ENCODE results near the gene UTP4.

UTP4 gene

DNA sequence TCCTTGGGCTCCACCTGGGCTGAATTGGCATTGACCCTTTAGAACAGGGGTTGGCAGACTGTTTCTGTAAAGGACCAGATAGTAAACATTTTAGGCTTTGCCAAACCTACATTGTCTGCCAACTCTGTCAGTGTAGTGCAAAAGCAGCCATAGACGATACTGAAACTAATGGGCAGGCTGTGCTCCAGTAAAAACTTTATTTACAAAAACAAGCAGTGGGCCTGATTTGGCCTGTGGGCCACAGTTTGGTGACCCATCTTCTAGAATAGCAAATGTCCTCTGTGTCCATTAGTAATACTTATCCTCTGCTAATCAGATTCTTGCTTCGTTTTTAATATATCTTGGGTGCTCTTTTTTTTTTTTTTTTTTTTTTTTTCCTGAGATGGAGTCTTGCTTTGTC is 6.2 kb downstream of the UTP4 start:
- TF ChIP-seq REST (IDR thresholded peaks at IDR 0.05; ENCODE audit: low read depth) (no peak), TEAD4 (IDR thresholded peaks at IDR 0.05) (no peak), NFIC (IDR thresholded peaks at IDR 0.05) (no peak), TAF1 (IDR thresholded peaks at IDR 0.05; ENCODE audit: low read depth) (no peak), FOXM1 (IDR thresholded peaks at IDR 0.05; ENCODE audit: borderline replicate concordance, low read depth) (no peak), CREB1 (IDR thresholded peaks at IDR 0.05; ENCODE audit: low read depth) (no peak), YY1 (IDR thresholded peaks at IDR 0.05; ENCODE audit: low read depth) (no peak), ZBTB7A (IDR thresholded peaks at IDR 0.05; ENCODE audit: low read depth) (no peak), RAD21 (IDR thresholded peaks at IDR 0.05; ENCODE audit: low read depth) (no peak), EP300 (IDR thresholded peaks at IDR 0.05; ENCODE audit: borderline replicate concordance) (no peak), EGR1 (IDR thresholded peaks at IDR 0.05) (no peak), TCF12 (IDR thresholded peaks at IDR 0.05; ENCODE audit: low read depth) (no peak), CEBPB (IDR thresholded peaks at IDR 0.05) (no peak)
- TF ChIP-seq, protein P1, sequence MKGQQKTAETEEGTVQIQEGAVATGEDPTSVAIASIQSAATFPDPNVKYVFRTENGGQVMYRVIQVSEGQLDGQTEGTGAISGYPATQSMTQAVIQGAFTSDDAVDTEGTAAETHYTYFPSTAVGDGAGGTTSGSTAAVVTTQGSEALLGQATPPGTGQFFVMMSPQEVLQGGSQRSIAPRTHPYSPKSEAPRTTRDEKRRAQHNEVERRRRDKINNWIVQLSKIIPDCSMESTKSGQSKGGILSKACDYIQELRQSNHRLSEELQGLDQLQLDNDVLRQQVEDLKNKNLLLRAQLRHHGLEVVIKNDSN (IDR thresholded peaks at IDR 0.05), result no peak
- TF ChIP-seq, protein P2, sequence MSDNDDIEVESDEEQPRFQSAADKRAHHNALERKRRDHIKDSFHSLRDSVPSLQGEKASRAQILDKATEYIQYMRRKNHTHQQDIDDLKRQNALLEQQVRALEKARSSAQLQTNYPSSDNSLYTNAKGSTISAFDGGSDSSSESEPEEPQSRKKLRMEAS (IDR thresholded peaks at IDR 0.05), result no peak

- no peak for TF ChIP-seq NFIC (IDR thresholded peaks at IDR 0.05)
- TF ChIP-seq CREB1 (IDR thresholded peaks at IDR 0.05; ENCODE audit: low read depth), result no peak
- no peak for TF ChIP-seq EP300 (IDR thresholded peaks at IDR 0.05; ENCODE audit: borderline replicate concordance)
- TF ChIP-seq TEAD4 (IDR thresholded peaks at IDR 0.05), result no peak
- TF ChIP-seq EGR1 (IDR thresholded peaks at IDR 0.05), result no peak
- TF ChIP-seq, protein P1 (IDR thresholded peaks at IDR 0.05), result no peak
These were observed 8.6 kb downstream of the UTP4 start for GRCh38 chr16:69141014-69141413.

DNA sequence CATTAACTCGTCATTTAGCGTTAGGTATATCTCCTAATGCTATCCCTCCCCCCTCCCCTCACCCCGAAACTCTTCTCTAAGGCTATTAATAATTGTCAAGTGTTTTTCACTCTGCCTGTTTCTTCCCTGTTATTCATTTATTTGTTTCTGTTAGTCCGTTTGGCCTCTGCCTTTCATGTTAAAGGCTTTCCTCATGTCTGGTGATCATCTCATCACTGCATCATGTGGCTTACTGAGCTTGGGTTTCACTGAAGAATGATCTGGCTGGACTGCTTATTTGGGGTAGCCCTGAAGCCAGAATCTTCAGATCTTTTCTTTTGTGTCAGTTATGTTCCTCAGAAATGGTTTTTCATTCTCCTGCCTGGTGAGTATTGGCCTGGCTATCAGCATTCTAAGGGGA is 9.5 kb downstream of the UTP4 start:
- no peak for TF ChIP-seq TCF12 (IDR thresholded peaks at IDR 0.05; ENCODE audit: low read depth)
- no peak for TF ChIP-seq TEAD4 (IDR thresholded peaks at IDR 0.05)
- TF ChIP-seq FOXM1 (IDR thresholded peaks at IDR 0.05; ENCODE audit: borderline replicate concordance, low read depth), result no peak

- TF ChIP-seq FOXM1 (IDR thresholded peaks at IDR 0.05; ENCODE audit: borderline replicate concordance, low read depth), result no peak
These were observed 10.7 kb downstream of the UTP4 start for GRCh38 chr16:69143116-69143515.

- TF ChIP-seq TCF12 (IDR thresholded peaks at IDR 0.05; ENCODE audit: low read depth) (no peak), FOXM1 (IDR thresholded peaks at IDR 0.05; ENCODE audit: borderline replicate concordance, low read depth) (no peak)
These were observed 13.2 kb downstream of the UTP4 start for GRCh38 chr16:69145658-69146057.

DNA sequence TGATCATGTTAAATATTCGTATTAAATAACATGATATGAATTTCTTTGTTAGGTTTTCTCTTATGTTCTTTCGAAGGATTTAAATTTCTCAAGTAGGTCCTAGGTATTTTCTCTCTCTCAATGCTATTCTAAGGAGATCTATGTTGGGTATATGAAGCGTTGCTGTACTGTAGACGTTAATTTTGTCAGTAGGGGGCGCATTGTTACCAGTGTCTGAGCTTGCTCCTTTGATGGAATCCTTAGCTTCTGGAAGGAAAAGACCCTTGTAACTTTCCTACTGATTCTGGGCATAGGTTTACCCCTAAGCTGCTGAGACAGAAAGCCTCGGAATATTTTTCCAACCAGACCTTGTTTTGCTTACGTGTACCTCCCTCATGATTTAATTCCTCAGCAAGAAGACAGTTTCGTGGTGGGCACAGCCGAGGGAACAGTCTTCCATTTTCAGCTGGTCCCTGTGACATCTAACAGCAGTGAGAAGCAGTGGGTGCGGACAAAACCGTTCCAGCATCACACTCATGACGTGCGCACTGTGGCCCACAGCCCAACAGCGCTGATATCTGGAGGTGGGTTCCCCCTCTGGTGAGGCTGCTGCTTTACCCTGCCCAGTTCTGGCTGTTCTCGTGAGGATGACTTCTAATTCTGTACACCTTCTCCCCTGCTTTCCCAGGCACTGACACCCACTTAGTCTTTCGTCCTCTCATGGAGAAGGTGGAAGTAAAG is 17.9 kb downstream of the UTP4 start:
- TF ChIP-seq YY1 (IDR thresholded peaks at IDR 0.05; ENCODE audit: low read depth) (no peak), RAD21 (IDR thresholded peaks at IDR 0.05; ENCODE audit: low read depth) (peak; percentile 73), EGR1 (IDR thresholded peaks at IDR 0.05) (no peak)

DNA sequence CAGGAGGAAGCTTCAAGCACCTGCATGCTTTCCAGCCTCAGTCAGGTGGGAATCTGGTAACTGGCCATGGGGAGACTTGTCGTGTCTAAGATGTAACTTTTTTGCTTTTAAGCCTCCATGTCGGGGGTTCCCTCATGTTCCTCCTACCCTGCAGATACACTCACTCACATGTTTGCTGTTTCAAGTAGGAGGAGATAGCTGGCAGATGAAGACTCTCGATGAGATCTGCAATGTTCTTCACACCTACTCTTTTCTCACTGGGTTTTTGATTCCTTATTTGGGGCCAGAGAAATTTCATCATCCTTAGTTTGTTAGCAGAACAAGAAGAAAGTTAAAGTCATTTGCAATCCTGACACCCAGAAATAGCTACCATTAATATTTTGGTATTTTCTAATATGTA is 24.7 kb downstream of the UTP4 start:
- no peak for TF ChIP-seq CREB1 (IDR thresholded peaks at IDR 0.05; ENCODE audit: low read depth)
- no peak for TF ChIP-seq TAF1 (IDR thresholded peaks at IDR 0.05; ENCODE audit: low read depth)
- no peak for TF ChIP-seq TCF12 (IDR thresholded peaks at IDR 0.05; ENCODE audit: low read depth)
- no peak for TF ChIP-seq YY1 (IDR thresholded peaks at IDR 0.05; ENCODE audit: low read depth)
- TF ChIP-seq REST (IDR thresholded peaks at IDR 0.05; ENCODE audit: low read depth), result no peak
- no peak for TF ChIP-seq RAD21 (IDR thresholded peaks at IDR 0.05; ENCODE audit: low read depth)
- TF ChIP-seq TEAD4 (IDR thresholded peaks at IDR 0.05), result no peak
